NT2/D1 (cell line): ENCODE measurements around the gene KATNAL1.

Source experiments
- SUZ12 ChIP-seq: IDR thresholded peaks from 2 replicates; pipeline ENCODE4 v1.6.1; 2011; ENCODE audit not compliant: insufficient read length, insufficient read depth; ENCODE audit errors: extremely low read depth
- ZNF274 ChIP-seq: IDR thresholded peaks from 2 replicates; pipeline ENCODE4 v1.6.1; 2011; ENCODE audit warnings: mild to moderate bottlenecking, low read depth, low read length

GRCh38 chr13:30308548-30308947 is 1.2 kb upstream of the KATNAL1 start:
- TF ChIP-seq SUZ12 (no peak), ZNF274 (no peak)
